ENCODE results near the gene RGS10. TPM values are rescaled to one million over a fixed set of nuclear protein-coding genes. Genes with fewer than 3 reads are reported as not detected.

Gene RGS10
- total RNA-seq, 2 donors from 2014 or later = 4.3 to 7.5 TPM

- 82 to 97% methylated on average over 4 to 6 of the region's 6 CpGs for WGBS, 2 experiments (ENCODE audit: insufficient coverage in 1 of 2, insufficient read length in 1 of 2)
- no peak overlapping the region for H3K27ac Mint-ChIP-seq
These were observed 20.9 kb downstream of the RGS10 start for GRCh38 chr10:119521443-119522204.

GRCh38 chr10:119520283-119520682 lies 22.2 kb downstream of the RGS10 start:
- Mint-ChIP-seq H3K36me3 (ENCODE audit: low read depth) (no peaks in the 10 kb centered on the region), H3K4me3 (no peak overlapping the region), H3K9me3 (no peaks in the 10 kb centered on the region), H3K27me3 (ENCODE audit: insufficient read depth) (no peaks in the 10 kb centered on the region), H3K27ac (no peak overlapping the region), H3K4me1 (peaks cover 4% of the 10 kb centered on the region)
- H3K27ac ChIP-seq (ENCODE audit: low read depth, low read length) = no peak overlapping the region
- no peaks in the 10 kb centered on the region for H3K9me3 ChIP-seq (ENCODE audit: control insufficient read depth, low read length)
- no peaks in the 10 kb centered on the region for H3K27me3 ChIP-seq (ENCODE audit: control insufficient read depth, insufficient read depth, low read length, poor library complexity, severe bottlenecking)
- H3K36me3 ChIP-seq (ENCODE audit: control insufficient read depth, insufficient read depth, low read length) = no peaks in the 10 kb centered on the region
- H3K4me1 ChIP-seq (ENCODE audit: control insufficient read depth, insufficient read depth, low read length) = no peaks in the 10 kb centered on the region
- 92 to 94% methylated on average over 13 to 16 of the region's 16 CpGs for WGBS, 2 experiments (ENCODE audit: insufficient coverage in 1 of 2, insufficient read length in 1 of 2)
- peak; percentile 30 for DNase-seq
- H3K9ac ChIP-seq (ENCODE audit: extremely low read depth, low read length, poor library complexity, severe bottlenecking) = no peak overlapping the region
- TF ChIP-seq CTCF (conservative IDR thresholded peaks at IDR 0.05) = no peak
- H3K4me3 ChIP-seq (ENCODE audit: low read length) = no peak overlapping the region

More at GRCh38 chr10:119521443-119522204, 20.9 kb downstream of the RGS10 start:
- no peak for TF ChIP-seq CTCF (conservative IDR thresholded peaks at IDR 0.05)
- H3K36me3 Mint-ChIP-seq (ENCODE audit: low read depth) = no peaks in the 10 kb centered on the region
- Histone ChIP-seq H3K4me1 (ENCODE audit: control insufficient read depth, insufficient read depth, low read length) (no peaks in the 10 kb centered on the region), H3K27me3 (ENCODE audit: control insufficient read depth, insufficient read depth, low read length, poor library complexity, severe bottlenecking) (no peaks in the 10 kb centered on the region), H3K9me3 (ENCODE audit: control insufficient read depth, low read length) (no peaks in the 10 kb centered on the region), H3K4me3 (ENCODE audit: low read length) (no peak overlapping the region), H3K9ac (ENCODE audit: extremely low read depth, low read length, poor library complexity, severe bottlenecking) (no peak overlapping the region), H3K27ac (ENCODE audit: low read depth, low read length) (no peak overlapping the region), H3K36me3 (ENCODE audit: control insufficient read depth, insufficient read depth, low read length) (no peaks in the 10 kb centered on the region)
- DNase-seq = no peak
- no peaks in the 10 kb centered on the region for H3K27me3 Mint-ChIP-seq (ENCODE audit: insufficient read depth)
- H3K9me3 Mint-ChIP-seq = no peaks in the 10 kb centered on the region
- peaks cover 1% of the 10 kb centered on the region for H3K4me1 Mint-ChIP-seq
- H3K4me3 Mint-ChIP-seq = no peak overlapping the region

- Mint-ChIP-seq H3K36me3 (ENCODE audit: low read depth) (no peaks in the 10 kb centered on the region), H3K27ac (peak overlapping the region; percentile 37), H3K4me3 (no peak overlapping the region), H3K27me3 (ENCODE audit: insufficient read depth) (no peaks in the 10 kb centered on the region), H3K4me1 (peaks cover 4% of the 10 kb centered on the region), H3K9me3 (no peaks in the 10 kb centered on the region)
- H3K9ac ChIP-seq (ENCODE audit: extremely low read depth, low read length, poor library complexity, severe bottlenecking) = no peak overlapping the region
- TF ChIP-seq CTCF (conservative IDR thresholded peaks at IDR 0.05) = no peak
- H3K36me3 ChIP-seq (ENCODE audit: control insufficient read depth, insufficient read depth, low read length) = no peaks in the 10 kb centered on the region
- no peak overlapping the region for H3K4me3 ChIP-seq (ENCODE audit: low read length)
- no peaks in the 10 kb centered on the region for H3K4me1 ChIP-seq (ENCODE audit: control insufficient read depth, insufficient read depth, low read length)
- no peaks in the 10 kb centered on the region for H3K9me3 ChIP-seq (ENCODE audit: control insufficient read depth, low read length)
- peak; percentile 53 for DNase-seq
- no peaks in the 10 kb centered on the region for H3K27me3 ChIP-seq (ENCODE audit: control insufficient read depth, insufficient read depth, low read length, poor library complexity, severe bottlenecking)
- 86 to 88% methylated on average over 10 of the region's 10 CpGs for WGBS, 2 experiments (ENCODE audit: insufficient coverage in 1 of 2, insufficient read length in 1 of 2)
- H3K27ac ChIP-seq (ENCODE audit: low read depth, low read length) = no peak overlapping the region
These were observed 23.6 kb downstream of the RGS10 start for GRCh38 chr10:119518936-119519335.

Data from endodermal cell (in vitro differentiated cells).